G401 (cell line): ENCODE data around the gene SCMH1. TPM values are rescaled to one million over a fixed set of nuclear protein-coding genes. Genes with fewer than 3 reads are reported as not detected.
"Not testable (repeated sequence)": the region's sequence is repeated elsewhere in the genome, so short reads cannot be mapped to it uniquely, and the experiment has no call there.

Experiments used
- DNase-seq: peaks from one replicate; pipeline ENCODE4 v3.0.0-alpha.2; 2015; ENCODE audit warnings: low spot score
- in situ Hi-C: cut with HindIII; loops from 2 replicates; pipeline ENCODE4 v1.10.0; 2016; ENCODE audit warnings: low sequenced_read_pairs, mixed read lengths
- total RNA-seq: library from RNA; depleted of rRNA; stranded (reverse); fragments of >200 nt; shearing (Covaris generic); gene quantifications from 2 replicates; pipeline ENCODE4 v1.2.3, GENCODE V29; 2014

SCMH1 gene
- total RNA-seq, 1 experiment from 2014 or later: 39.7 TPM

- DNase-seq: no peak
- in situ Hi-C loops: no loop called here
These were observed 79.7 kb downstream of the SCMH1 start for GRCh38 chr1:41162441-41162840.

GRCh38 chr1:41161846-41162245 is 80.3 kb downstream of the SCMH1 start:
- in situ Hi-C loops: no loop called here
- DNase-seq: no peak

GRCh38 chr1:41160498-41161110 is 81.5 kb downstream of the SCMH1 start:
- no peak for DNase-seq

GRCh38 chr1:41158966-41159365 is 83.1 kb downstream of the SCMH1 start:
- no peak for DNase-seq
- in situ Hi-C loops: no loop called here

More at GRCh38 chr1:41160498-41161110, 81.5 kb downstream of the SCMH1 start:
- in situ Hi-C loops: no loop called here

DNA sequence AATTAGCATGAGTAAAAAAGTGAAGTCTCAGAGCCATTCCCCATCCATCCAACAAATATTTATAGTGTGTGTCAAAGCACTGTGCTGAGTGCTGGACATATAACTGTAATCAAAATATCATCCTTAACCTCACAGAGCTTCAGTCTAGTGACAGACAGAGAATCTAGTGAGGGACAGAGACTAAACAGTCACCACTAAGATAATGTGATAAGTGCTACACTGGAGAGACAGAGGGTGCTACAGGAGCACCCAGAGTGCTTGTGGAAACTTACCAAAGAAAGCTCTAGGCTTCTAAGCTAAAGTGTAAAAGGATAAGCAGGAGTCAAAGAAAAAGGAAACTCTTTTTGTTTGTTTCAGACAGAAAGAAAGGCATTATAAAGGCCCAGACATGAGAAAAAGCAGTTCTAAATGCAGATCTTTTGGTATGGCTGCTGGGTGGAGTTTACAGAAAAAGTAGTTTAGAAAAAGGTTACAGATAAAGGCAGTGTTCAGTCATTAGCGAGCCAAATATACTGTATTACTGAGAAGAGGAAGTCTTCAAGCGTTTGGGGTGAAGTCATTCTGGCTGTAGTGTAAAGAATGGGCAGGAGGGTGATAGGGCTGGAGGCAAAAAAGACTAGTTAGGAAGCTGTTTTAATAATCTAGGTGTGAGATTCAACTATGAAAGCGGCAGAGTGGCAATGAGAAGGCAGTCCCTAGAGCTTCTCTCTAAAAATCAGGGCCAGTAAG is 83.8 kb downstream of the SCMH1 start:
- DNase-seq: no peak
- in situ Hi-C loops: no loop called here

- DNase-seq: no peak
- in situ Hi-C loops: no loop called here
These were observed 87.0 kb downstream of the SCMH1 start for GRCh38 chr1:41155105-41155504.

DNA sequence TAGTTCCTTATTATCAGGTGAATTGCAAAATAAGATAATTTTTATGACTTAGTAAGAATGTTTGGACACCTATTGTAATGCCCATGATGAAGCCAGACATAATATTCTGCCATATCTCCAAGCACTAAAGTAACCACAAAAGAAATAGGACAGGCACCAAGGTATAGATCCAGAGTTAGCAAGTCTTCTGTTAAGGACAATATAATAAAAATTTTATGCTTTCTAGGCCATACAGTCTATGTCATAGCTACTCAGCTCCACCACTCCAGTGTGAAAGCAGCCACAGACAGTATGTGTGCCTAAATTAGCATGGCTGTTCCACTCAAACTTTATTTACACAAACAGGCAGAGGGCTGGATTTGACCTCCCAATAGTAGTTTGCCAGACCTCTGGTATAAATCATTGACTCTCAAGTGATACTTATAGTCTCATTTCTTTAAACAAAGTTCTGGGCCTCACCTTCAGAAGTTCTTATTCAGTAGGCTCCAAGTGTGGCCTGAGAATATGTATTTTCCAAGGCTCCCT is 88.3 kb downstream of the SCMH1 start:
- no peak for DNase-seq

DNA sequence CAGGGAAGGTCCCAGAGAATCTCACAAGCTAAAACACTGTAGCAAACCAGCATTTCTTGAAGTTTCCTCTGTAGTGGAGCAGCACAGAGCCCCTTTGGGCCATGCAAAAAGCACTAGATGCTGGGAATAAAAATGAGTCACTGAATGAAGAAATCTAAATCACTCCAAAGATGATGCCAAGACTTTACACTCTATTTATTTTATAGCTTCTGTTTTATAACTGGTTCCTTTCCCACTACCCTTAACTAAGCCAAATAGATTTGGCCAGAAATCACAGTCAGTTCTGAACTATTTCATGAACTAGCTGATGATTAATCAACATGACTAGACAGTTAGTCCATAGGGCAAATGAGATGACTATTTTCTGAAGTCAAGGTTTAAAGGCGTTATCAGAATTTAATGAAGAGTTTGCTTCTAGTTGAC is 89.5 kb downstream of the SCMH1 start:
- no peak for DNase-seq
- in situ Hi-C loops: no loop called here

More for the DNA sequence above, 88.3 kb downstream of the SCMH1 start:
- in situ Hi-C loops: no loop called here

GRCh38 chr1:41151846-41152245 is 90.3 kb downstream of the SCMH1 start:
- DNase-seq: no peak
- in situ Hi-C loops: no loop called here

DNA sequence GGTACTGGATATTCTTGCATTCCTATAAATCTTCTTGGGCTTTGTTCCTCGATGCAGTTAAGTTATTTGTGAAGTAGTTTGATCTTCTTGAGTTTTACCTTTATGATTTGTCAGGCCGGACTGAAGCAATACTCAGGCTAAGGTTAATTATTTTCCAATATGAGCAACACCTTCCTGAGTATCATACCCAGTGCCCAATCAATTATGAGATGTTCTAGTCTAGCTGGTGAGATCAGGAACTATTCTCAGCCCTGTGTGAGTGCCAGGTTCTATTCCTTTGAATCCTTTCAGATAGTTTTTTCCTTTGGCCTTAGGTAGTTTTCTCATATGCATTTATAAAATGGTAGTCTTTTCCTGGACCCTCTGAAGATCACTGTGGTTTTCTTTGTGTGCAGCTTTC is 92.5 kb downstream of the SCMH1 start:
- DNase-seq: no peak
- in situ Hi-C loops: no loop called here

DNA sequence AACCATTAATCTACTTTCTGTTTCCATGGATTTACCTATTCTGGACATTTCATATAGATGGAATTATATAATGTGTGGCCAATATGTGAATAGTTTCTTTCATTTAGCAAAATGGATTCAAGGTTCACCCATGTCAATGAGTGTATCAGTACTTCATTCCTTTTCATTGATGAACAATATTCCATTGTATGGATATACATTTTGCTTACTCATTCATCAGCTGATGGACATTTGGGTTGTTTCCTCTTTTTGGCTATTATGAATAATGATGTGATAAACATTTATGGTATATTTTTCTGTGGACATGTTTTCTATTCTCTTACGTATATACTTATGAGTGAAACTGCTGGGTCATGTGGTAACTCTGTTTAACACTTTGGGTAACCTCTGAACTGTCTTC is 97.8 kb downstream of the SCMH1 start:
- in situ Hi-C loops: no loop called here

DNA sequence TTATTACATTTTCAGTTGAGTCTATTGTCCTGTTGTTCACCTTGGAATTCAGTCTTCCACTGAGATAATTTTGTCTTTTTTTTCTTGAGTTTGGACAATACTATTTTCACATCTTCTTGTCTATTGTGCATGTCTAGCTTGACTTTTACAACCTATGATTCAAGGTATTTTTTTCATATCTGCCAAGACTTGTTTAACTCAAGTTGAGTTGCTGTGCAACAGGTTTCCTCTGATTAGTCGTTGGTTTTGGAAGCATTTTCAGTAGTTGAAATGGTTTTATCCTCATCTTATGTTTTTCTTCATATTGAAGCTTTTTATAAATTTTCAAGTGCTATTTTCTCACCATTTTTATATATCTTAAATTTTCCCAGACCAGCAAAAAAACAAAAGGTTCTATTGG is 103.6 kb downstream of the SCMH1 start:
- DNase-seq: no peak
- in situ Hi-C loops: no loop called here

More for the DNA sequence above, 97.8 kb downstream of the SCMH1 start:
- DNase-seq: no peak

DNA sequence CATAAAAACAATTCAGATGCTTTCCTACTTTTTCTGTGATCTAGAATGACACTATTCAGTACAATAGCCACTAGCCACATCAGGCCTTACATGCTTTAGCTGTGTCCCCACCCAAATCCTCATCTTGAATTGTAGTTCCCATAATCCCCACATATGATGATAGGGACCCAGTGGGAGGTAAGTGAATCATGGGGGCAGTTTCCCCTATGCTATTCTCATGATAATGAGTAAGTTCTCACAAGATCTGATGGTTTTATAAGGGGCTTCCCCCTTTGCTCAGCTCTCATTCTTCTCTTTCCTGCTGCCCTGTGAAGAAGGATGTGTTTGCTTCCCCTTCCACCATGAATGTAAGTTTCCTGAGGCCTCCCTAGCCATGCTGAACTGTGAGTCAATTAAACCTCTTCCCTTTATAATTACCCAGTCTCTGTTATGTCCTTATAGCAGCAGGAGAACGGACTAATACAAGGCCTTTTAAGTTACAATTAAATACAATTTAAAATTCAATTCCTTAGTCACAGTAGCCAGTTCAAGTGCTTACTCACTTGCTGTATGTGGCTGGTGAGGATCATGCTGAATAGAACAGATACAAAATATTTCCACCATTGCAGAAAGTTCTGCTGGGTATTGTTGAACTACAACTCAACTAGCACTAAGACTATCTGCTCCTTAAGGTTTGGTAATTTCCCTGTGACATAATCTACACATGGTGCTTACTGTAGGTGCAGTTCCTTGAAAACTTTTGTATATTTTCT is 106.7 kb downstream of the SCMH1 start:
- no peak for DNase-seq
- in situ Hi-C loops: no loop called here

- in situ Hi-C loops, DNase-seq: not testable (repeated sequence)
These were observed 107.8 kb downstream of the SCMH1 start for GRCh38 chr1:41134325-41134724.

GRCh38 chr1:41122851-41123518 is 119.1 kb downstream of the SCMH1 start:
- in situ Hi-C loops: no loop called here
- DNase-seq: peak; percentile 8

DNA sequence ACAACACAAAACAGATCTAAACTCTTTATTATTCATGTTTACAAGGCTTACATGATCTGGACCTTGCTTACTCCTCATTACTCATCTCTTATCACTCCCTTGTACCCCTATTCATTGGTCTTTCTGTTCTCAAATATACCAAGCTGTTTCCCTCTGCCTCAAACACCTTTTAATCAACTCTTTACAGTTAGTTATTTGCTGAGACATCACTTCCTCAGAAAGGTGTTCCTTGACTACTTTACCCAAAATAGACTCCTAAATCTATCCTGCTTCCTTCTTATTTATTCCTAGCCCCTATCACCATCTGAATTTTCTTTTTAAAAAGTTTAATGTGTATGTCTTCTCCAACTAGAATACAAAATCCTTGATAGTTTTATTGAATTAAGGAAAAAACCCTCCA is 120.0 kb downstream of the SCMH1 start:
- no peak for DNase-seq
- in situ Hi-C loops: no loop called here

- in situ Hi-C loops: no loop called here
- DNase-seq: no peak
These were observed 123.5 kb downstream of the SCMH1 start for GRCh38 chr1:41118645-41119044.

- in situ Hi-C loops, DNase-seq: not testable (repeated sequence)
These were observed 124.9 kb downstream of the SCMH1 start for GRCh38 chr1:41117241-41117640.

DNA sequence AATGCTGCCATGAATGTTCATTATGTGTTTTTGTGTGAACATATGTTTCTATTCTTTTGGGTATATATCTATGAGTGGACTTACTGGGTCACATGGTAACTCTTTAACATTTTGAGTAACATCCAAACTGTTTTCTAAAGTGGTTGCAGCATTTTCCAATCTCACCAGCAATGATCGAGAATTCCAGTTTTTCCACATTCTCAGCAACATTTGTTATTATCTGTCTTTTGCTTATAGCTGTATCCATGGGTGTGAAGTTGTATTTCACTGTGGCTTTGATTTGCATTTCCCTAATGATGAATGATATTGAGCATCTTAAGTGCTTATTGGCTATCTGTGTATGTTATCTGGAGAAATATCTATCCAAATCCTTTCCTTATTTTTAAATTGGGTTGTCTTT is 131.4 kb downstream of the SCMH1 start:
- DNase-seq: no peak
- in situ Hi-C loops: no loop called here
